ENCODE measurements around the gene PPM1J.

DNA sequence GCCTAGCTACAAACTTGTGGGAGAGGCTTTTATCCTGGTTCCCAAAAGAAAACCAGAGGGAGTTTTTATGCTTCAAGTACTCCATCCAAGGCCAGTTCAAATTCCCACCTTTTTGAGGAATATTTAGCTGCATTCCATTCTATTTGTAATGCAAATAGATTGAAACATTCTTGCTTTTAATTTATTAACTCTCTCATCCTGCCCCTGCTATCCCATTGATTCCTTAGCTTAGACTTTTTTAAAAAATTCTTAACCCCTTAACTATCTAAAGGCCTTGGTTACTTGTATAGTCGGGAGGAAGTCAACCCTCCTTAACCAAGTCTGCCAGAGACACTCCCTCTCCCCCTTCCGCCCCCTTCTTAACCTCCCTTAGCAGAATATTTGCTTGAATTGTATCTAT lies 43.1 kb downstream of the PPM1J start:
- no peak for TF ChIP-seq CTCF (IDR thresholded peaks at IDR 0.05; ENCODE audit: low read depth, low read length)
- TF ChIP-seq EZH2phosphoT487 (IDR thresholded peaks at IDR 0.05; ENCODE audit: low read depth), result no peak
